MCF 10A (cell line): ENCODE measurements around the gene CD164L2. TPM values are rescaled to one million over a fixed set of nuclear protein-coding genes. Genes with fewer than 3 reads are reported as not detected.

Experiments
- BruUV-seq: library from RNA; stranded (reverse); fragments of 400-500 nt; replicated peaks from 2 replicates; lab custom pipeline; 2021; lab: Mats Ljungman, UMichigan
- CTCF ChIA-PET: fragments of 300-600 bp; sonication (Branson Sonifier 250); formaldehyde crosslinking; extraction: SDS; loops from one replicate; lab custom pipeline; 2021; ENCODE audit warnings: antibody characterized with exemption, inconsistent platforms; lab: Yijun Ruan, JAX
- POLR2A ChIA-PET: fragments of 300-600, 350-650 bp; sonication (Branson Sonifier 250); formaldehyde crosslinking; extraction: SDS; loops from one replicate; lab custom pipeline; 2020; ENCODE audit warnings: antibody characterized with exemption, inconsistent platforms; lab: Yijun Ruan, JAX
- DNase-seq: peaks from one replicate; pipeline ENCODE4 v3.0.0-alpha.2; 2018; ENCODE audit not compliant: unreplicated experiment
- H3K27ac Mint-ChIP-seq: one replicate; pipeline ENCODE4 v1.8.0; 2022; ENCODE audit warnings: mild to moderate bottlenecking, low read depth, mixed read lengths; ENCODE audit not compliant: unreplicated experiment
- H3K27me3 Mint-ChIP-seq: one replicate; pipeline ENCODE4 v1.8.0; 2022; ENCODE audit warnings: mixed read lengths; ENCODE audit not compliant: insufficient read depth, unreplicated experiment
- H3K36me3 Mint-ChIP-seq: one replicate; pipeline ENCODE4 v1.8.0; 2022; ENCODE audit warnings: mild to moderate bottlenecking, moderate library complexity, mixed read lengths; ENCODE audit not compliant: insufficient read depth, unreplicated experiment
- H3K4me1 Mint-ChIP-seq: one replicate; pipeline ENCODE4 v1.8.0; 2022; ENCODE audit warnings: mixed read lengths; ENCODE audit not compliant: insufficient read depth, unreplicated experiment
- H3K4me3 Mint-ChIP-seq: one replicate; pipeline ENCODE4 v1.8.0; 2022; ENCODE audit warnings: mild to moderate bottlenecking, moderate library complexity, mixed read lengths; ENCODE audit not compliant: unreplicated experiment
- H3K9me3 Mint-ChIP-seq: one replicate; pipeline ENCODE4 v1.8.0; 2022; ENCODE audit warnings: mixed read lengths; ENCODE audit not compliant: unreplicated experiment
- intact Hi-C: fragments of 100-400 bp; cut with micrococcal nuclease; formaldehyde crosslinking; loops from 2 replicates; pipeline ENCODE4 v1.14.1; 2022
- total RNA-seq: library from RNA; stranded (reverse); gene quantifications from 2 replicates; pipeline ENCODE4 v1.2.3, GENCODE V29; 2022
- TF ChIP-seq, protein P1 (sequence below): fragments of 200-600 bp; IDR thresholded peaks from one replicate; pipeline ENCODE4 v1.8.0; 2022; ENCODE audit warnings: antibody characterized with exemption, mild to moderate bottlenecking; ENCODE audit not compliant: unreplicated experiment

The CD164L2 gene
- total RNA-seq, 1 experiment from 2014 or later: 0.23 TPM

DNA sequence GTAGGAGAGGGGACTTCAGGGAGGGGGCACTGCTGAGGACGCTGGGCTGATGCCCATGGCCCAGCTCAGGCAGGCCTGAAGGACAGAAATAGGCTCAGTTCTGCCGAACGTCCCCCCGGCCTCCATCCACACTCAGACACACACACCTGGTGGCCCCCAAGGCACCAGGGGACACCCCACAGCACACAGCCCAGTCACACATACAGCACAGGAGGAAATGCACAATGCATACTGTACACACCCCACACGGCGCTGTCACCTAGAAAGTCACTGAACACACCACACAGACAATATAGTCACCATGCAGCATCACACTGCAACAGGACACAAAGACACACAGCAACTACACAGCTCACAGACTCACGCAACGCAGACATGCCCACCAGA, 40.7 kb downstream of the CD164L2 start:
- BruUV-seq: TSS peak; percentile 55
- POLR2A ChIA-PET: interaction anchor here (0.7 to 4.4 kb wide), 19 partner anchors 10 to 332 kb away, joined by 3 to 78 read pairs (median 6); partner anchors contain the start of genes MAP3K6, TMEM222 and WDTC1
- H3K27ac Mint-ChIP-seq: peak overlapping the region; percentile 95
- H3K27me3 Mint-ChIP-seq: no peaks in the 10 kb centered on the region
- CTCF ChIA-PET: interaction anchor here (0.7 to 6.0 kb wide), 14 partner anchors 10 to 148 kb away, joined by 3 to 45 read pairs (median 6); partner anchors contain the start of gene WASF2
- H3K36me3 Mint-ChIP-seq: peaks cover 55% of the 10 kb centered on the region
- no peaks in the 10 kb centered on the region for H3K9me3 Mint-ChIP-seq
- peaks cover 51% of the 10 kb centered on the region for H3K4me1 Mint-ChIP-seq
- DNase-seq: peak; percentile 26
- TF ChIP-seq, protein P1, sequence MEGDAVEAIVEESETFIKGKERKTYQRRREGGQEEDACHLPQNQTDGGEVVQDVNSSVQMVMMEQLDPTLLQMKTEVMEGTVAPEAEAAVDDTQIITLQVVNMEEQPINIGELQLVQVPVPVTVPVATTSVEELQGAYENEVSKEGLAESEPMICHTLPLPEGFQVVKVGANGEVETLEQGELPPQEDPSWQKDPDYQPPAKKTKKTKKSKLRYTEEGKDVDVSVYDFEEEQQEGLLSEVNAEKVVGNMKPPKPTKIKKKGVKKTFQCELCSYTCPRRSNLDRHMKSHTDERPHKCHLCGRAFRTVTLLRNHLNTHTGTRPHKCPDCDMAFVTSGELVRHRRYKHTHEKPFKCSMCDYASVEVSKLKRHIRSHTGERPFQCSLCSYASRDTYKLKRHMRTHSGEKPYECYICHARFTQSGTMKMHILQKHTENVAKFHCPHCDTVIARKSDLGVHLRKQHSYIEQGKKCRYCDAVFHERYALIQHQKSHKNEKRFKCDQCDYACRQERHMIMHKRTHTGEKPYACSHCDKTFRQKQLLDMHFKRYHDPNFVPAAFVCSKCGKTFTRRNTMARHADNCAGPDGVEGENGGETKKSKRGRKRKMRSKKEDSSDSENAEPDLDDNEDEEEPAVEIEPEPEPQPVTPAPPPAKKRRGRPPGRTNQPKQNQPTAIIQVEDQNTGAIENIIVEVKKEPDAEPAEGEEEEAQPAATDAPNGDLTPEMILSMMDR: no peak
- intact Hi-C loops: no loop called here
- H3K4me3 Mint-ChIP-seq: peak overlapping the region; percentile 82

DNA sequence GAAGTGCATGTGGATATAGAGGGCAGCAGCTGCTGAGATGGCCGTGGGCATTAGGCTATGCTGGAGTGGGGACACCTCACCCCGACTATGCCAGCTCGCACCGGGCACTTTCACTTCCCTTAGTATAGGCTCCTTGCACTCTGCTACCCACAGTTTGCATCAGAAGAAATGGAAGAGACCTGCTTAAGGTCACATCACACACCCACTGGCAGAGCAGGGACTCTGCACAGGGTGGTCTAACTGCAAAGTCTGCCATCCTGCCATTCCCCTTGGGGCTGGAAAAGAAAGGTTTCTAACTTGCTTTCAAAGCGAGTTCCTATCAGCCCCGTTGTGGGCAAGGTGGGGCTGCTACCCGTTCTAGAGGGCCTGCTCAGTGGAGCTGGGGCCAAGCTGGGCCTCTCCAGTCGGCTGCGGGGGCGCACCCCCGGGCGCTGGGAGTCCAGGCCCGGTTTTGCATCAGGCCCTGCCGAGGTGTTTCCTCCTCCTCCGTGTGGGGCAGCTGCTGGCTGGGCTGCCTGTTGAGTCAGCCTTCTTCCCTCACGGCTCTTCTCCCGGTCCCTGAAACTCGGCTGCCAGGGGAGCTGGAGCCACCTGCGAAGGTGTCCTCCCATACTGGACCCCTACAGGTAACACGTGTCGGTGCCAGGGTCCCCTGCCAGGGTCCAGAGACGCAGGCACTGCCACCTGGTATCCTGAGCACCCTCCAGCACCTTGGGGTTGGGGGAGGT, 41.4 kb downstream of the CD164L2 start, which contains the start of gene SYTL1:
SYTL1 (plus strand) TSS at position 498 of the 728 bp plus-strand sequence. CDS start 3,313 bp downstream, outside the sequence.
- CTCF ChIA-PET: interaction anchor here (0.6 to 6.0 kb wide), 14 partner anchors 9 to 187 kb away, joined by 3 to 45 read pairs (median 4); partner anchors contain the start of gene WASF2
- Mint-ChIP-seq H3K4me1 (peaks cover 46% of the 10 kb centered on the region), H3K36me3 (peaks cover 49% of the 10 kb centered on the region), H3K27me3 (no peaks in the 10 kb centered on the region), H3K4me3 (peak within 1 kb of the TSS; percentile 82), H3K9me3 (no peaks in the 10 kb centered on the region), H3K27ac (peak within 1 kb of the TSS; percentile 95)
- intact Hi-C loops: loop anchor here (1.0 kb wide), 1 partner anchor 19 kb away; the partner anchor contains the start of gene TMEM222
- no TSS peak for BruUV-seq
- POLR2A ChIA-PET: interaction anchor here (0.6 to 4.4 kb wide), 18 partner anchors 9 to 432 kb away, joined by 3 to 78 read pairs (median 6); partner anchors contain the start of genes MAP3K6, STX12, TMEM222 and WDTC1
- TF ChIP-seq, protein P1: no peak
- DNase-seq: peak; percentile 89

DNA sequence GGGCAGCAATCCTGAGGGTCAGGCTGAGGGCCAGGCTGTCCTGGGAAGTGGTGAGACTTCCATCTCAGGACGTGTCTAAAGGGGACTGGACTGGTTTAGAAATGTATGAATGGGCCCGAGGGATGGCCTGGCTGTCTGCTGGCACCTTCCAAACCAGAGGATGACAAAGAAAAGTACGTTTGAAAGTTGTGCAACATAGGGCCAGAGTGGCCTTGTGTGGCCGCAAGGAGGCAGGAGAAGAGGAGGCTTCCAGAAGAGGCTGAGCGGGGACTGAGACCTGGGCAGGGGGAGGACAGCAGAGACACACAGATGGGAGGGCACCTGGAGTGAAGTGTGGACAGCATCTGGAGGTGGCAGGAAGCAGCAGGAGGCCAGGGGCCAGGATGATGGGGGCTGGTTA, 43.9 kb downstream of the CD164L2 start:
- Mint-ChIP-seq H3K4me1 (peaks cover 40% of the 10 kb centered on the region), H3K27me3 (no peaks in the 10 kb centered on the region), H3K9me3 (no peaks in the 10 kb centered on the region), H3K36me3 (peaks cover 45% of the 10 kb centered on the region), H3K4me3 (no peak overlapping the region), H3K27ac (peak overlapping the region; percentile 29)
- DNase-seq: no peak
- POLR2A ChIA-PET: interaction anchor here (0.8 to 4.4 kb wide), 3 partner anchors 16 to 329 kb away, joined by 3 to 49 read pairs (median 3); partner anchors contain the start of gene TMEM222
- no TSS peak for BruUV-seq
- CTCF ChIA-PET: interaction anchor here (0.7 to 1.6 kb wide), 3 partner anchors 15 to 48 kb away, joined by 3 to 6 read pairs (median 5); no protein-coding TSS in a partner anchor
- intact Hi-C loops: no loop called here
- TF ChIP-seq, protein P1: no peak

DNA sequence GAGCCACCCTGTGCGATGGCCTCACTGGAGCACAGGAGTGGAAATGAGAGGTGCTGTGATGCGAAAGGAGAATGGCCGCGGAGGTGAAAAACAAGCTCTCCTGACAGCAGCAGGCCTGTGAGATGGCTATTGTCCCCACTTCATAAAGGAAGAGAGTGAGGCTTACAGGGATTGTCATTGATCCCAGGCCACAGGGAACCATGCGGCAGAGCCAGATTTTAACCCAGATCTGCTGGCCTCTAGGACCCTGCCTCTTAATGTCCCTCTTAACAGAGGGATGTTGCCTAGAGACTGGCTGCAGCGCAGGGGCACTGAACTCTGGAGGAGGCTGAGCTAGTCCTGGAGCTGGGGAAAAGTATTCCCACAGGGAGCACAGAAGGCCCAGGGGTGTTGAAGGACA, 44.4 kb downstream of the CD164L2 start:
- BruUV-seq: no TSS peak
- Mint-ChIP-seq H3K9me3 (no peaks in the 10 kb centered on the region), H3K4me3 (no peak overlapping the region), H3K4me1 (peaks cover 38% of the 10 kb centered on the region), H3K36me3 (peaks cover 43% of the 10 kb centered on the region), H3K27ac (peak overlapping the region; percentile 29), H3K27me3 (no peaks in the 10 kb centered on the region)
- TF ChIP-seq, protein P1: no peak
- POLR2A ChIA-PET: interaction anchor here (1.2 to 1.3 kb wide), 2 partner anchors 16 to 329 kb away, joined by 3 to 6 read pairs; no protein-coding TSS in a partner anchor
- intact Hi-C loops: no loop called here
- CTCF ChIA-PET: interaction anchor here (0.5 to 1.6 kb wide), 5 partner anchors 15 to 1231 kb away, joined by 3 to 6 read pairs (median 4); no protein-coding TSS in a partner anchor
- DNase-seq: no peak
